Upper lobe of left lung (tissue), 6 donors: Measurements from ENCODE around the gene ARL9. TPM values are rescaled to one million over a fixed set of nuclear protein-coding genes. Genes with fewer than 3 reads are reported as not detected.
A peak's percentile ranks its signal among the peaks of the same experiment; 100 is the strongest.

Experiments used
- ATAC-seq, 2 donors: fragments of 200-7000 bp; cut with Tn5 transposase; one replicate each; pipeline ENCODE4 v1.9.1; 2022; ENCODE audit warnings: mild to moderate bottlenecking in 2 of 2, moderate library complexity in 2 of 2; ENCODE audit not compliant: low FRiP score in 2 of 2
- DNase-seq, 2 donors: peaks; one replicate each; pipeline ENCODE4 v3.0.0-alpha.2; 2019 to 2020
- H3K27ac ChIP-seq, 4 donors: fragments of 200-600 bp; sonication (generic); one replicate each; pipeline ENCODE4 v1.5.1; 2016 to 2019
- H3K27me3 ChIP-seq, 4 donors: fragments of 200-600 bp; sonication (generic); one replicate each; pipeline ENCODE4 v1.5.1; 2017 to 2019
- H3K36me3 ChIP-seq, 4 donors: fragments of 200-600 bp; sonication (generic); one replicate each; pipeline ENCODE4 v1.5.1; 2016 to 2019
- H3K4me1 ChIP-seq, 4 donors: fragments of 200-600 bp; sonication (generic); one replicate each; pipeline ENCODE4 v1.5.1; 2018 to 2019
- H3K4me3 ChIP-seq, 4 donors: fragments of 200-600 bp; sonication (generic); one replicate each; pipeline ENCODE4 v1.5.1; 2017 to 2019; ENCODE audit warnings: mild to moderate bottlenecking in 2 of 4, moderate library complexity in 1 of 4
- H3K9me3 ChIP-seq, 4 donors: fragments of 200-600 bp; sonication (generic); one replicate each; pipeline ENCODE4 v1.5.1; 2018 to 2019
- CTCF ChIP-seq, 6 experiments: fragments of 450-650 bp in 4 of 6; fragments of 200-600 bp in 2 of 6; sonication (generic) in 2 of 6; IDR thresholded peaks; one replicate each; pipeline ENCODE4 v1.5.1; 2016 to 2019; ENCODE audit warnings: antibody characterized with exemption in 6 of 6
- EP300 ChIP-seq, 4 donors: sonication (generic); formaldehyde crosslinking; IDR thresholded peaks; one replicate each; pipeline ENCODE4 v1.5.1; 2017; ENCODE audit warnings: antibody characterized with exemption in 4 of 4, control low read depth in 2 of 4
- POLR2A ChIP-seq, 4 donors: fragments of 450-650 bp; IDR thresholded peaks; one replicate each; pipeline ENCODE4 v1.5.1; 2016 to 2017; ENCODE audit warnings: antibody characterized with exemption in 4 of 4, mild to moderate bottlenecking in 2 of 4
- POLR2AphosphoS5 ChIP-seq, 2 donors: sonication (generic); formaldehyde crosslinking; IDR thresholded peaks; one replicate each; pipeline ENCODE4 v1.5.1; 2017; ENCODE audit warnings: antibody characterized with exemption in 2 of 2
- WGBS, 2 donors: methylation state at CpG; one replicate each; pipeline ENCODE4 v1.1.5; 2017 to 2018; 5-methylcytosine and 5-hydroxymethylcytosine counted together
- total RNA-seq, 6 donors: library from RNA; depleted of rRNA in 4 of 6; stranded (reverse); fragments of >200 nt in 4 of 6; gene quantifications; one replicate each; pipeline versions ENCODE4 v1.1.0 to v1.2.1, GENCODE V29; 2016 to 2021
- donor health status: DM: no; HTN: no; CAD: no; lungs with moderate emphysema.
- donor health status: DM: no; HTN: yes; CAD: no; lungs with severe emphysema.

Gene ARL9
- total RNA-seq, 6 donors from 2014 or later = 0.17 TPM; not detected in 4

- WGBS, 2 donors = 75 to 81% methylated on average over 4 of the region's 4 CpGs
- H3K9me3 ChIP-seq = no peaks in the 10 kb centered on the region
- TF ChIP-seq POLR2AphosphoS5 (IDR thresholded peaks at IDR 0.05) (no peak), POLR2A (IDR thresholded peaks at IDR 0.05) (no peak), CTCF (IDR thresholded peaks at IDR 0.05) (no peak), EP300 (IDR thresholded peaks at IDR 0.05) (no peak)
- no peak overlapping the region for H3K27ac ChIP-seq
- H3K27me3 ChIP-seq = no peaks in the 10 kb centered on the region
- ATAC-seq (no peak), DNase-seq (no peak)
- H3K4me3 ChIP-seq = no peak overlapping the region
- H3K36me3 ChIP-seq = no peaks in the 10 kb centered on the region
- H3K4me1 ChIP-seq = peaks cover 0 to 10% (median 2%) of the 10 kb centered on the region in 4 donors
Observed at GRCh38 chr4:56540826-56541225, 35.2 kb downstream of the ARL9 start.

- Histone ChIP-seq H3K27ac (no peak overlapping the region), H3K27me3 (no peaks in the 10 kb centered on the region), H3K4me1 (peaks cover 0 to 10% (median 2%) of the 10 kb centered on the region in 4 donors), H3K36me3 (no peaks in the 10 kb centered on the region), H3K9me3 (no peaks in the 10 kb centered on the region), H3K4me3 (peak overlapping the region in 3 of 4 donors; percentile 28 to 44 (median 35))
- TF ChIP-seq CTCF (IDR thresholded peaks at IDR 0.05) = peak; percentile 92 to 98 (median 95)
- no peak for TF ChIP-seq POLR2AphosphoS5 (IDR thresholded peaks at IDR 0.05)
- peak; percentile 98 to 100 for ATAC-seq
- DNase-seq = peak; percentile 88 to 98
- 0 to 4% methylated on average over 17 to 26 of the region's 33 CpGs for whole genome bisulfite sequencing, 2 donors
Observed at GRCh38 chr4:56544573-56545131, 39.1 kb downstream of the ARL9 start.

GRCh38 chr4:56550642-56551041 is 45.1 kb downstream of the ARL9 start:
- WGBS, 2 donors = 68 to 80% methylated on average over 8 of the region's 8 CpGs
- TF ChIP-seq POLR2AphosphoS5 (IDR thresholded peaks at IDR 0.05) (no peak), CTCF (IDR thresholded peaks at IDR 0.05) (no peak), POLR2A (IDR thresholded peaks at IDR 0.05) (no peak), EP300 (IDR thresholded peaks at IDR 0.05) (no peak)
- Histone ChIP-seq H3K4me3 (no peak overlapping the region), H3K9me3 (no peaks in the 10 kb centered on the region), H3K27me3 (no peaks in the 10 kb centered on the region), H3K27ac (no peak overlapping the region), H3K4me1 (no peaks in the 10 kb centered on the region), H3K36me3 (no peaks in the 10 kb centered on the region)
- DNase-seq (no peak), ATAC-seq (no peak)

- no peak for DNase-seq
- Histone ChIP-seq H3K27ac (no peak overlapping the region), H3K9me3 (no peaks in the 10 kb centered on the region), H3K27me3 (no peaks in the 10 kb centered on the region), H3K36me3 (no peaks in the 10 kb centered on the region), H3K4me1 (no peaks in the 10 kb centered on the region), H3K4me3 (no peak overlapping the region)
- no peak for ATAC-seq
- 76 to 94% methylated on average over 2 of the region's 2 CpGs for WGBS, 2 donors
- TF ChIP-seq CTCF (IDR thresholded peaks at IDR 0.05) = no peak
- no peak for TF ChIP-seq POLR2AphosphoS5 (IDR thresholded peaks at IDR 0.05)
- TF ChIP-seq EP300 (IDR thresholded peaks at IDR 0.05) = no peak
- no peak for TF ChIP-seq POLR2A (IDR thresholded peaks at IDR 0.05)
Observed at GRCh38 chr4:56551516-56551915, 45.9 kb downstream of the ARL9 start.

GRCh38 chr4:56552273-56552672 is 46.7 kb downstream of the ARL9 start:
- H3K36me3 ChIP-seq = no peaks in the 10 kb centered on the region
- no peak for ATAC-seq
- H3K9me3 ChIP-seq = no peaks in the 10 kb centered on the region
- DNase-seq = no peak
- no peaks in the 10 kb centered on the region for H3K27me3 ChIP-seq
- H3K27ac ChIP-seq = no peak overlapping the region
- TF ChIP-seq POLR2A (IDR thresholded peaks at IDR 0.05) (no peak), EP300 (IDR thresholded peaks at IDR 0.05) (no peak), POLR2AphosphoS5 (IDR thresholded peaks at IDR 0.05) (no peak), CTCF (IDR thresholded peaks at IDR 0.05) (no peak)
- H3K4me3 ChIP-seq = no peak overlapping the region
- H3K4me1 ChIP-seq = no peaks in the 10 kb centered on the region
